Measurements from ENCODE around the gene CITED4.

DNA sequence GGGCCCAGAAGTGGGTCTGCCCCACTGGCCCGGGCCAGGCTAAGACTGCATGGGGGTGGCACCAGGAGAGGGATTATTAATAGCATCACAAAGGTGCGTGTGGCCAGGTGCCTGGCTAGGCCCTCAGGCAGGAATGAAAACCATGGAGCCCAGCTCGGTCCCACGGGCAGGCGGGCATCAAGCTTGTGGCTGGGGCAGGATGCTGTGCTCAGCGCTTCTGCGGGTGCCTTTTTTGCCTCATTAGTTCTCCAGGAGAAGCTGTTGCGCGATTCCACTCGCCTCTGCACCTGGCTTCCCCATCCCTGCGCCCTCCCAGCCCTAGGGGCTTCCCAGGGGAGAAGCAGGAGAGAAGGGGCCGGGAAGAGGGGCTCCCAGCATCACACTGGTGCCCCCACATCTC lies 39.3 kb downstream of the CITED4 start:
- TF ChIP-seq EGR1 (IDR thresholded peaks at IDR 0.05; ENCODE audit: low read depth): no peak
- TF ChIP-seq, protein P1, sequence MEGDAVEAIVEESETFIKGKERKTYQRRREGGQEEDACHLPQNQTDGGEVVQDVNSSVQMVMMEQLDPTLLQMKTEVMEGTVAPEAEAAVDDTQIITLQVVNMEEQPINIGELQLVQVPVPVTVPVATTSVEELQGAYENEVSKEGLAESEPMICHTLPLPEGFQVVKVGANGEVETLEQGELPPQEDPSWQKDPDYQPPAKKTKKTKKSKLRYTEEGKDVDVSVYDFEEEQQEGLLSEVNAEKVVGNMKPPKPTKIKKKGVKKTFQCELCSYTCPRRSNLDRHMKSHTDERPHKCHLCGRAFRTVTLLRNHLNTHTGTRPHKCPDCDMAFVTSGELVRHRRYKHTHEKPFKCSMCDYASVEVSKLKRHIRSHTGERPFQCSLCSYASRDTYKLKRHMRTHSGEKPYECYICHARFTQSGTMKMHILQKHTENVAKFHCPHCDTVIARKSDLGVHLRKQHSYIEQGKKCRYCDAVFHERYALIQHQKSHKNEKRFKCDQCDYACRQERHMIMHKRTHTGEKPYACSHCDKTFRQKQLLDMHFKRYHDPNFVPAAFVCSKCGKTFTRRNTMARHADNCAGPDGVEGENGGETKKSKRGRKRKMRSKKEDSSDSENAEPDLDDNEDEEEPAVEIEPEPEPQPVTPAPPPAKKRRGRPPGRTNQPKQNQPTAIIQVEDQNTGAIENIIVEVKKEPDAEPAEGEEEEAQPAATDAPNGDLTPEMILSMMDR (IDR thresholded peaks at IDR 0.05 in 2 of 3, conservative IDR thresholded peaks at IDR 0.05 in 1 of 3; ENCODE audit: borderline replicate concordance in 1 of 3, insufficient read depth in 1 of 3, low read depth in 2 of 3, low read length in 2 of 3): no peak
- no peak for TF ChIP-seq POLR2AphosphoS5 (IDR thresholded peaks at IDR 0.05; ENCODE audit: low read depth, low read length)
- no peak for TF ChIP-seq EZH2 (IDR thresholded peaks at IDR 0.05)
- no peak for TF ChIP-seq POLR2A (IDR thresholded peaks at IDR 0.05; ENCODE audit: borderline replicate concordance, extremely low read depth, insufficient read depth, insufficient read length)
- TF ChIP-seq FOSL1 (IDR thresholded peaks at IDR 0.05; ENCODE audit: low read depth): no peak
- no peak for TF ChIP-seq YY1 (IDR thresholded peaks at IDR 0.05; ENCODE audit: extremely low read depth, insufficient replicate concordance, low read depth, low read length)

Measured in HCT116 (cell line).